Testis (tissue), 2 donors: ENCODE measurements around the gene SMARCA1.

Experiments used
- CTCF ChIP-seq, 3 experiments: fragments of 450-650 bp in 2 of 3; fragments of 200-600 bp in 1 of 3; sonication (generic) in 1 of 3; IDR thresholded peaks; one replicate each; pipeline ENCODE4 v1.5.1; 2016 to 2019; ENCODE audit warnings: antibody characterized with exemption in 3 of 3, mild to moderate bottlenecking in 2 of 3, moderate library complexity in 1 of 3
- POLR2A ChIP-seq: fragments of 450-650 bp; IDR thresholded peaks from one replicate; pipeline ENCODE4 v1.6.1; 2017; ENCODE audit warnings: antibody characterized with exemption, mild to moderate bottlenecking, moderate library complexity

DNA sequence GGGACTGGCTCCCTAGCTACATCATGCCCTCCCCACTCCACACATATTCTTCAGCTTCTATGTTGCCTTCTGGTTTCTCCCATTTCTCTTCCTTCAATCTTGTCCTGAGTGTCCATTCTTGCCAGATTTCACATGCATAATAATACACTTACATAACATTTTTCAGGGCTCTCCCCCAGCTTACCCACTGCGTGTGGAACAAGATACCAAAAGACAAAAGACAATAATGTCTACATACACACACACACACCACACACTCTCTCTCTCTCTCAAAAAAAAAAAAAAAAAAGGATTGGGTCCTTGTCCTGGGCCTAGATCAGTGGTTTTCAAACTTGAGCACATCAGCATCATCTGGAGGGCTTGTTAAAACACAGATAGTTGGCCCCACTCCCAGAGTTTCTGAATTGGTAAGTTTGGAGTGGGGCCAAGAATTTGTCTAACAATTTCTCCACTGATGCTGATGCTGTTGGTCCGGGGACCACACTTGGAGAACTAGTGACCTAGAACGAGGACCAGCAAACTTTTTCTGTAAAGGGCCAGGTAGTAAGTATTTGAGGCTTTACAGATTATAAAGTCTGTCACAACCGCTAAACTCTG lies 6.5 kb upstream of the SMARCA1 start:
- TF ChIP-seq CTCF (IDR thresholded peaks at IDR 0.05) (no peak), POLR2A (no peak)
